HTR-8/SVneo (cell line): Measurements from ENCODE around the gene MED27.

Experiments
- DNase-seq: peaks from one replicate; pipeline ENCODE4 v3.0.0; 2011; ENCODE audit warnings: low spot score, mixed read lengths; ENCODE audit not compliant: insufficient read length
- FAIRE-seq: peaks from 2 replicates; lab custom pipeline; 2011; peaks lifted over from hg19 to GRCh38; lab: Jason Lieb, UNC

Gene MED27

GRCh38 chr9:131845305-131846298 is 234.1 kb downstream of the MED27 start:
- DNase-seq (no peak), FAIRE-seq (no peak)

- no peak for FAIRE-seq
- no peak for DNase-seq
Measured at GRCh38 chr9:131844745-131845118, 234.9 kb downstream of the MED27 start.

GRCh38 chr9:131843989-131844744 is 235.5 kb downstream of the MED27 start:
- FAIRE-seq = no peak
- DNase-seq = no peak

- DNase-seq (no peak), FAIRE-seq (no peak)
Measured at GRCh38 chr9:131841765-131842318, 237.8 kb downstream of the MED27 start.

- no peak for FAIRE-seq
- no peak for DNase-seq
Measured at GRCh38 chr9:131840751-131841702, 238.6 kb downstream of the MED27 start.

- DNase-seq (no peak), FAIRE-seq (no peak)
Measured at GRCh38 chr9:131840220-131840619, 239.4 kb downstream of the MED27 start.

GRCh38 chr9:131839281-131840084 is 240.2 kb downstream of the MED27 start:
- FAIRE-seq = no peak

GRCh38 chr9:131838530-131839280 is 241.0 kb downstream of the MED27 start:
- DNase-seq (no peak), FAIRE-seq (no peak)

More at GRCh38 chr9:131839281-131840084, 240.2 kb downstream of the MED27 start:
- peak; percentile 15 for DNase-seq

GRCh38 chr9:131837836-131838235 is 241.8 kb downstream of the MED27 start:
- FAIRE-seq = no peak
- DNase-seq = no peak

GRCh38 chr9:131837316-131837715 is 242.4 kb downstream of the MED27 start:
- peak; percentile 18 for DNase-seq
- no peak for FAIRE-seq

- DNase-seq = no peak
- FAIRE-seq = no peak
Measured at GRCh38 chr9:131836607-131837315, 242.9 kb downstream of the MED27 start.

GRCh38 chr9:131836021-131836420 is 243.6 kb downstream of the MED27 start:
- FAIRE-seq = no peak
- no peak for DNase-seq

GRCh38 chr9:131835151-131835910 is 244.3 kb downstream of the MED27 start:
- DNase-seq = no peak
- FAIRE-seq = no peak

GRCh38 chr9:131834721-131835120 is 244.9 kb downstream of the MED27 start:
- no peak for FAIRE-seq
- no peak for DNase-seq

- no peak for DNase-seq
- no peak for FAIRE-seq
Measured at GRCh38 chr9:131833906-131834305, 245.8 kb downstream of the MED27 start.

- FAIRE-seq = no peak
Measured at GRCh38 chr9:131833083-131833482, 246.6 kb downstream of the MED27 start.

More at GRCh38 chr9:131833083-131833482, 246.6 kb downstream of the MED27 start:
- no peak for DNase-seq
